ENCODE data around the gene PDZD7.

DNA sequence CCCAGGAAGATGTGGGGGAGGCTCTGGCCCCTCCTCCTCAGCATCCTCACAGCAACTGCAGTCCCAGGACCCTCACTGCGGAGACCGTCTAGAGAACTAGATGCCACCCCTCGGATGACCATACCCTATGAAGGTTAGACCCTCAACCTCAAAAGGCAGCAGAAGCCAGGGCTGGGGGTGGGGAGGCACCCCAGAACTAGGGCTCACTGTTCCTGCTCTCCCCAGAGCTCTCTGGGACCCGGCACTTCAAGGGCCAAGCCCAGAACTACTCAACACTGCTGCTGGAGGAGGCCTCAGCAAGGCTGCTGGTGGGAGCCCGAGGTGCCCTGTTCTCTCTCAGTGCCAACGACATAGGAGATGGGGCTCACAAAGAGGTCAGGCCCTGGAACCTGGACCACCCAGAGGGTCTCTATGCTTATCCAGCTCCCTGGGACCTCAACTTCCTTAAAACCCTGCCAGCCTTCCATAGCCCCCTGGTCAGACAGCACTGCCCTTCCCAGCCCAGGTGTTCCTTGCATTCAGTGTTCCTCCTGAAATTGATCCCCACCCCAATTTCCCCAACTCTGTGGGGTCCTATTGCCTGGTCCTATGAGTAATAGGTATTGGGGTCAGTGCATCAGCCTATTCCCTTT, 57.9 kb downstream of the PDZD7 start:
- TF ChIP-seq, protein P1, sequence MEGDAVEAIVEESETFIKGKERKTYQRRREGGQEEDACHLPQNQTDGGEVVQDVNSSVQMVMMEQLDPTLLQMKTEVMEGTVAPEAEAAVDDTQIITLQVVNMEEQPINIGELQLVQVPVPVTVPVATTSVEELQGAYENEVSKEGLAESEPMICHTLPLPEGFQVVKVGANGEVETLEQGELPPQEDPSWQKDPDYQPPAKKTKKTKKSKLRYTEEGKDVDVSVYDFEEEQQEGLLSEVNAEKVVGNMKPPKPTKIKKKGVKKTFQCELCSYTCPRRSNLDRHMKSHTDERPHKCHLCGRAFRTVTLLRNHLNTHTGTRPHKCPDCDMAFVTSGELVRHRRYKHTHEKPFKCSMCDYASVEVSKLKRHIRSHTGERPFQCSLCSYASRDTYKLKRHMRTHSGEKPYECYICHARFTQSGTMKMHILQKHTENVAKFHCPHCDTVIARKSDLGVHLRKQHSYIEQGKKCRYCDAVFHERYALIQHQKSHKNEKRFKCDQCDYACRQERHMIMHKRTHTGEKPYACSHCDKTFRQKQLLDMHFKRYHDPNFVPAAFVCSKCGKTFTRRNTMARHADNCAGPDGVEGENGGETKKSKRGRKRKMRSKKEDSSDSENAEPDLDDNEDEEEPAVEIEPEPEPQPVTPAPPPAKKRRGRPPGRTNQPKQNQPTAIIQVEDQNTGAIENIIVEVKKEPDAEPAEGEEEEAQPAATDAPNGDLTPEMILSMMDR (IDR thresholded peaks at IDR 0.05; ENCODE audit: control extremely low read depth in 1 of 3, insufficient read depth in 1 of 3, low read depth in 1 of 3, low read length in 3 of 3) = no peak
- TF ChIP-seq GTF2F1 (IDR thresholded peaks at IDR 0.05; ENCODE audit: borderline replicate concordance, low read depth, low read length) = no peak
- TF ChIP-seq CHD2 (IDR thresholded peaks at IDR 0.05; ENCODE audit: low read length) = no peak
- no peak for TF ChIP-seq POLR2AphosphoS5 (IDR thresholded peaks at IDR 0.05; ENCODE audit: low read depth, low read length)
- TF ChIP-seq SIX5 (IDR thresholded peaks at IDR 0.05; ENCODE audit: low read depth, low read length) = no peak
- TF ChIP-seq, protein P2, sequence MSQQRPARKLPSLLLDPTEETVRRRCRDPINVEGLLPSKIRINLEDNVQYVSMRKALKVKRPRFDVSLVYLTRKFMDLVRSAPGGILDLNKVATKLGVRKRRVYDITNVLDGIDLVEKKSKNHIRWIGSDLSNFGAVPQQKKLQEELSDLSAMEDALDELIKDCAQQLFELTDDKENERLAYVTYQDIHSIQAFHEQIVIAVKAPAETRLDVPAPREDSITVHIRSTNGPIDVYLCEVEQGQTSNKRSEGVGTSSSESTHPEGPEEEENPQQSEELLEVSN (IDR thresholded peaks at IDR 0.05) = no peak
- no peak for TF ChIP-seq POLR2A (IDR thresholded peaks at IDR 0.05; ENCODE audit: control extremely low read depth in 1 of 2, low read depth in 2 of 2, low read length in 2 of 2)
- TF ChIP-seq, protein P3, sequence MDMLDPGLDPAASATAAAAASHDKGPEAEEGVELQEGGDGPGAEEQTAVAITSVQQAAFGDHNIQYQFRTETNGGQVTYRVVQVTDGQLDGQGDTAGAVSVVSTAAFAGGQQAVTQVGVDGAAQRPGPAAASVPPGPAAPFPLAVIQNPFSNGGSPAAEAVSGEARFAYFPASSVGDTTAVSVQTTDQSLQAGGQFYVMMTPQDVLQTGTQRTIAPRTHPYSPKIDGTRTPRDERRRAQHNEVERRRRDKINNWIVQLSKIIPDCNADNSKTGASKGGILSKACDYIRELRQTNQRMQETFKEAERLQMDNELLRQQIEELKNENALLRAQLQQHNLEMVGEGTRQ (IDR thresholded peaks at IDR 0.05; ENCODE audit: low read length) = no peak
- TF ChIP-seq CEBPB (IDR thresholded peaks at IDR 0.05; ENCODE audit: low read depth, low read length) = no peak
- TF ChIP-seq PHF8 (conservative IDR thresholded peaks at IDR 0.05; ENCODE audit: low read depth, low read length) = no peak
- TF ChIP-seq TCF12 (IDR thresholded peaks at IDR 0.05; ENCODE audit: low read depth, low read length) = no peak
- no peak for TF ChIP-seq JUN (IDR thresholded peaks at IDR 0.05; ENCODE audit: low read depth, low read length)

Data from H1 (cell line).